Midbrain (tissue), 1 donor: Measurements from ENCODE around the gene CLDN20.
A peak's percentile ranks its signal among the peaks of the same experiment; 100 is the strongest.
"Not testable (repeated sequence)": the region's sequence is repeated elsewhere in the genome, so short reads cannot be mapped to it uniquely, and the experiment has no call there.

Experiments
- DNase-seq: peaks from one replicate; lab custom pipeline; 2025; lab: John Stamatoyannopoulos, UW

CLDN20 gene

DNA sequence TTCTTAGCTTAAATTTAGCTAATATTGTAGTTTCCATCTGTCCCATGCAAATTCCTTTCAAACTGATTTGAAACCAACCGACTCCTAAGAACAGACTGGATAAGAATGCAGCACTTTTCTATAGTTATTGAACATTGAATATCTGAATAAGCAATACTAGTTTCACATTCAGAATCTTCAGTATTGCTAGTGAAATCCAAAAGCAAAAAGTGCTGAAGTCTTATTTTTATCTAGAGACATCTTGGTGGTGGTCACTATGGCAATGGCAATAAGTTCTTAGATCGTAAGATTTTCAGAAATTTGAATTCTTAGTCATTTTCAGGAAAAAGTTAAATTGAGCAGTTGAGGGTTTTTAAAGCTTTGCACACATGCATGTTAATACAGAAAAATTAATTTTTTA, 47.8 kb downstream of the CLDN20 start:
- DNase-seq, result no peak

- not testable (repeated sequence) for DNase-seq
Observed at GRCh38 chr6:155312950-155313349, 49.1 kb downstream of the CLDN20 start.

GRCh38 chr6:155313602-155314091, 49.8 kb downstream of the CLDN20 start:
- DNase-seq, result no peak

- DNase-seq, result peak; percentile 98
Observed at GRCh38 chr6:155314092-155314772, 50.4 kb downstream of the CLDN20 start, which contains the start of gene TFB1M. TFB1M (minus strand) TSS chr6:155314484; CDS start chr6:155314428, 56 bp downstream.

GRCh38 chr6:155314773-155315515, 51.1 kb downstream of the CLDN20 start:
- no peak for DNase-seq

DNA sequence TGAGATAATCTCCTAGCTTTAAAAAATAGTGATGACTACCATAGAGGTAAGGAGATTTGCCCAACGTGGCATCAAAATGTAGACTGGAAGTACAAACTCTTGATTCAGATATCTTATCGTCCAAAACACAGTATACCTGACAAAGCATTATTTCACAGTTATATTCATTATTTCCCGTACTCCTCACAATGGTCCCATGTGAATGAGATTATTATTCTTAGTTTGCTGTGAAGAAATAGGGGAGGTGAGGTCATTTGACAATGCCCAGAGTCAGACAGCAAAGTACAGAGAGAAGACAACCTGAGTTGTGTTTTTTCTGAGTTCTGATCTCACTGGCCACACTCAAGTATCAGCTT, 51.7 kb downstream of the CLDN20 start:
- DNase-seq, result no peak

GRCh38 chr6:155316419-155316818, 52.6 kb downstream of the CLDN20 start:
- DNase-seq, result no peak

GRCh38 chr6:155317186-155317585, 53.4 kb downstream of the CLDN20 start:
- DNase-seq, result no peak

DNA sequence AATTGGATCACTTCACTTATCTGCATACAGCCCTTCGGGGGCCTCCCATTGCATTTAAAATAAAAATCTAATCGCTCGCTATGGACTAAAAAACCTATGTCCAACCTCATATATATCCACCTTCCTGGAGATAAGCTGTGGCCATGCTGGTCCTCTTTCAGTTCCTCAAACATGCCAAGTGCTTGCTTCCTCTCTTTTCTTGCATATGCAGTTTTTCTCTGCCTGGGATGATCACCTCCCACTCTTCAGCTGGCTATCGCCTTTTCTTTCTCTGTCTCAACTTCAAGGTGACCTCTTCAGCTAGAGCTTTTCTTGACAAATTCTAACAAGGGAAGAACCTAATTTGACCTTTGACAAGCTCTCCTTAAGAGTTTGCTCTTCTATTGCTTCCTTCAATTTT, 56.1 kb downstream of the CLDN20 start:
- no peak for DNase-seq

- DNase-seq, result no peak
Observed at GRCh38 chr6:155324172-155324571, 60.4 kb downstream of the CLDN20 start.

DNA sequence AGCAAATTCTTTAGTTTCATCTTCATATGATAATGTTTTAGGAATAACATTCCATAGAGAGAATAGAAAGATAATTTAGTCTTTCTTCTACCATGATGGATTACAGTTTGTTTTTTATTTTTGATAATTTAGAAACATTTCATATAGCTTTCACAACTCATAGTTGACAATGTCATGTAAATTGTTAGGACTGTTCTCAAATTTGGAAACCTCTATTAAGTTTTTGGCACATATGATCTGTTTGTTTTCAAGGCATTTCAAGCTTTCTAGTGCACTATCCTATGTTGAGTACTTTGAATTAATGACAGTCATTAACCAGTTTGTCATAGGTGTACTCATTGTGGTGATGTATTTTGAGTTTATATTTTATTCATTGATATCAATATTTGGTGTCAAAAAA, 61.2 kb downstream of the CLDN20 start:
- no peak for DNase-seq

GRCh38 chr6:155325700-155326516, 62.1 kb downstream of the CLDN20 start:
- no peak for DNase-seq
